HG03066 (cell line): ENCODE measurements around the gene WFDC1.

Experiments
- ATAC-seq: cut with Tn5 transposase; IDR thresholded peaks from one replicate; pipeline ENCODE4 v1.9.1; 2021; ENCODE audit warnings: low read depth; ENCODE audit not compliant: unreplicated experiment

Gene WFDC1, protein sequence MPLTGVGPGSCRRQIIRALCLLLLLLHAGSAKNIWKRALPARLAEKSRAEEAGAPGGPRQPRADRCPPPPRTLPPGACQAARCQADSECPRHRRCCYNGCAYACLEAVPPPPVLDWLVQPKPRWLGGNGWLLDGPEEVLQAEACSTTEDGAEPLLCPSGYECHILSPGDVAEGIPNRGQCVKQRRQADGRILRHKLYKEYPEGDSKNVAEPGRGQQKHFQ

DNA sequence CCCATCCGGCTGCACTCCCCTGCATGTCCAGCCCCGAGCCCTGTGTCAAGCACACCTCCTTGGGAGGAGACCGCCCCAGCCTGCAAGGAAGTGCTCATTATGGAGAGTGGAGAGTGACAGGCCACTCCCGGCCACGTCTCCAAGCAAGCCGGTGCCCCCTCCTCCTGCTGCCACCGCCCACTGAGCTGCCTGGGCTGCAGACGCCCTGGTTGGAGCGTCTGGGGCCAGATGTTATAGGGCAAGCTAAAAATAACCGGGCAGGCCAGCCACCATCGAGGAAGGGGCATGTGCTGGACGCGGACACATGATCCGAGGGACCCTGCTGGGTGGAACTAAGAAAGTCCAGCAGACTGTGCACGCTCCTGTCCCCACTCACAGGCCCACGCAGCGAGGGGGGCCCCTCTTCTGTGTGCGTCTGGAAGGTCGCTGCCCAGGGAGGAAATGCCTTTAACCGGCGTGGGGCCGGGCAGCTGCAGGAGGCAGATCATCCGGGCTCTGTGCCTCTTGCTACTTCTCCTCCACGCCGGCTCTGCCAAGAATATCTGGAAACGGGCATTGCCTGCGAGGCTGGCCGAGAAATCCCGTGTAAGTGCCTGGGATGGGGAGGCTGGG lies at the start of gene WFDC1:
TSS of gene WFDC1 (plus strand) at position 348 of the 612 bp plus-strand sequence. CDS start at position 442, 94 bp downstream.
- no peak for ATAC-seq

DNA sequence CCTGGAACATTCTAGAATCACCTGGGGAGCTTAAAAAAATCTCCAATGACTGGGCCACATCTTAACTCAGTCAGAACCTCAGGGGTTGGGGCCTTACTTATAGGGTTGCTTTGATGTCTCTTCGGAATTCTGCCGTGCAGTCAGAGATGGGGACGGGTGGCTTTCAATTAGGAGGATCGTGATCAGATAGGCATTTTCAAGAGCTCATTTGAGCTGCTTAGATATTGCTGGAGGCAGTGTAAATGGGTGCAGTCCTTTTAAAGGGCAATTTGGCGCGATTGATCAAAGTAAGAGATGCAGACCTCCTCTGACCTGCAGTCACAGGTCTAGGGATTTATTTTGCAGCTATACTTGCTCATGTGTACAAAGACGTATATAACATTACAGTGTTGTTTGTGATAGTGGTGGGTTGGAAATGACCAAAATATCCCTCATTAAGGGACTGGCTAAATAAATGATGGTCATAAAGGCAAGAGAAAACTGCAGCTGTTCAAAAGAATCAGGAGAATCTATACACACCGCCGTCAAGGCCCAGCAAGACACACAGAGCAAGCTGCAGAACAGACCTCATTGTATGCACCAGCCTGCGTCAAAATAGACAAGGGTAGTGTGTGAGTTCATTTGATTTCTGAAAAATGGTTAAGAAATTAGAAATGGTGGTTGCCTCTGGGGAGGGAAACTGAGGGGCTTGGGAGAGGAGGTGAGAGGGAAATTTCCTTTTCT lies 48.6 kb upstream of the WFDC1 start:
- no peak for ATAC-seq

GRCh38 chr16:84246679-84247077 lies 48.0 kb upstream of the WFDC1 start:
- no peak for ATAC-seq

GRCh38 chr16:84247331-84247730 lies 47.3 kb upstream of the WFDC1 start:
- ATAC-seq = no peak

- ATAC-seq = no peak
Measured at GRCh38 chr16:84247844-84248243, 46.8 kb upstream of the WFDC1 start.

DNA sequence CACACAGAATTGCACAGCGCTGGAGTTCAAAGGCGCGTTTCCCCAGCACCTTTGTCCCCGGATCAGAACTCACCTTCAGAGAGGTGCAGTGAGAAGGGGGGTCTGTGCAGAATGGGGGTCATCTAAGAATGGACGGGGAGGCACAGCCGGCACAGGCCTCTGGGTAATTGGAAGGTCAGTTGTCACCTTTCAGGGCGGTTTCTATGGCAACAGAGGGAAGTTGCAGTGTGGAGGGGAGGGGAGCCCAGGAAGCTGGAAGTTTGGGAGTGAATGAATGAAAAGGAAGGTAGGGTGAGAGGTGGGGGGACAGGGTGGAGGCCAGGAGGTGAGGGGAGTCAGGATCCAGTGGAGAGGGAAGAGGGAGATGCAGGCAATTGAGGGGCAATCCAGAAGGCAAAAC lies 42.5 kb upstream of the WFDC1 start:
- no peak for ATAC-seq

DNA sequence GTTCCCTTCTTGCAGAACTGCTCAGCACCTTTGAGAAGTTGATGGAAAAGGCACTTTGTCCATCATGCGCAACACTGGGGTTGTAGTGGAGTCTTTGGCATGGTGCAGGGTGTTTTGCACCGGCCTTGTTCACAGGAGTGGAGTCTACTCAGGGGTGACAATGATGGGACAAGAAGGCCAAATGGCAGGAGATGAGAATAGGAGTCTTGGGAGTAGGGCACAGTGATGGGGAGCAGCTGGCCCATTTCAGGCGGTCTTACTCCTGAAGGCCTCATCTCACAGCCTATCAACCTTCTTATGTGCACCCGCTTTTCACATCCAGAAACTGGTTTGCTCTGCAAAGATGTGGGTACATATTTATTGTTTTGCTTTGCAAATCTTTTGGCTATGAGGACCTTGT lies 41.5 kb upstream of the WFDC1 start:
- ATAC-seq = no peak

GRCh38 chr16:84254062-84254461 lies 40.6 kb upstream of the WFDC1 start:
- ATAC-seq = no peak

DNA sequence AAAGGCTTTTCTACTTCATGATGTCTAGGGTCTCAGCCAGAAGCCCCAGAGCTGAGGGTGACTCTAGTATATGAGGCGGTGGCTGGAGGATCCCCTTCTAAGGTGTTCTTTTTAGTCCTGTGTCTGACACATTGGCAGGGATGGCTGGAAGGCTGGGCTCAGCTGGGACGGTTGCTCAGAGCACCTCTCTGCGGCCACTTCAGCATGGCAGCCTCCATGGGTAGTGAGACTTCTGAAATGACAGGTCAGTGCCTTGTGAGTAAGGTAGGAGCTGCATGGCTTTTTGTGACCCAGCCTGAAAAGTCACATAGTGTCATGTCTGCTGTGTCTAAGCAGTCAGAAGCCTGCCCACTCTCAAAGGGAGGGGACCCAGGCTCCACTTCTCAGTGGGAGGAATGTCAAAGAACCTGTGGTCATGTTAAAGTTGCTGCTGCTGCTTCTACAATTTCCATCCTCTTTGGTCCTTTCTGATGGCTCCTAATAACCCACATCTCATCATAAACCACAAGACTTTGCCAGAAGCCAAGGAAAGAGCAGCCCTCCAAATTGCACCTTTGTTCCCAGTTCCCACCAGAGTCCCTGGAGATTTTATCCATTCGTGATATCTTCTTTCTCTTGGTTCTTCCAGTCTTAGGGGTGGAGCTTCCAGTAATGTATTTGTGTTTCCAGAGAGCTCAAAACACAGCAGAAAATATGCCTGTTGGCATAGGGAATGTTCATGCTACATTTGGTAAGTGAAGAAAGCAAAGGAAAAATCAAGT lies 39.4 kb upstream of the WFDC1 start:
- ATAC-seq = no peak

DNA sequence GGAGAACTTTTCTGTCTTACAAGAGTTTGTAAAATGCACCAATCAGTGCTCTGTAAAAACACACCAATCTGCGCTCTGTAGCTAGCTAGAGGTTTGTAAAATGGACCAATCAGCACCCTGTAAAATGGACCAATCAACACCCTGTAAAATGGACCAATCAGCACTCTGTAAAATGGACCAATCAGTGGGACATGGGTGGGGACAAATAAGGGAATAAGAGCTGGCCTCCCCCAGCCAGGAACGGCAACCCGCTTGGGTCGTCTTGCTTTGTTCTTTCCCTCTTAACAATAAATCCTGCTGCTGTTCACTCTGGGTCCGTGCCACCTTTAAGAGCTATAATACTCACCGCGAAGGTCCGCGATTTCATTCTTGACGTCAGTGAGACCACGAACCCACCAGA lies 36.4 kb upstream of the WFDC1 start:
- ATAC-seq = no peak

- no peak for ATAC-seq
Measured at GRCh38 chr16:84259691-84260090, 35.0 kb upstream of the WFDC1 start.

DNA sequence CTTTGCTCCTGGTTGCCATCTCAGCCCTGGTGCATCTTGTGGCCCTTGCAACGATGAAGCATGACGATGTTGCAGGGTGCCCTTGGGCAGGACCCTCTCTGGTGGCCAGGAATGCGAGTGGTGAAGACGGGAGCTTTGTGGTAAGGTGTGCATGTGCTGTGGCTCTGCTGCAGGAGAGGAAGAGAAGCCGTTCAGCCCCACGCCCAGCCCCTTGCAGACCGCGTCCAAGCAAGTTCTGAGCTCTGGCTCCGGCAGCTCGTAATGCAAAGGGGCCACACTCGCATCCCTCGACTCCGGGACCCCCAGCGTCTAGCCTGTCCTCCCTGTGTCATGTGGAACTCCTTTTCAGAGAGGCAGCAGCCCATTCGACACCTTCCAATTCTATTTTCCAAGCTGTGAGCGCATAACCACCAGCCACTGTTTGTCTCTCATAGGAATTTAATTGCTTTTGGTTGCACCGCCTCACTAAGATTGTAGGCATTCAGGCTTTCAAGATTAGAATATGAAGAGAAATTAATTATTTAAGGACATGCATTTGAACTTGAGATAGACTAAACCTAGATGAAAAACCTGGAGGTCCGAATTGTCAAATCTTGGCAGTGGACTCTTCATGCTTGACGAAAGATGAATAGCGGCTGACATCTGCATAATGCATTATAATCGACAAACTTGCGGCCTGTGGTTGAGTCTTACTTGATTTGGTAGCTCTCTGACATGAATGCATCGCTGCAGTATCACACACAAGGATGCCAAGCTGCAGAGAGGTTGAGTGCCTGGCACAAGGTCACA lies 33.7 kb upstream of the WFDC1 start:
- no peak for ATAC-seq

GRCh38 chr16:84262031-84262430 lies 32.6 kb upstream of the WFDC1 start:
- no peak for ATAC-seq

DNA sequence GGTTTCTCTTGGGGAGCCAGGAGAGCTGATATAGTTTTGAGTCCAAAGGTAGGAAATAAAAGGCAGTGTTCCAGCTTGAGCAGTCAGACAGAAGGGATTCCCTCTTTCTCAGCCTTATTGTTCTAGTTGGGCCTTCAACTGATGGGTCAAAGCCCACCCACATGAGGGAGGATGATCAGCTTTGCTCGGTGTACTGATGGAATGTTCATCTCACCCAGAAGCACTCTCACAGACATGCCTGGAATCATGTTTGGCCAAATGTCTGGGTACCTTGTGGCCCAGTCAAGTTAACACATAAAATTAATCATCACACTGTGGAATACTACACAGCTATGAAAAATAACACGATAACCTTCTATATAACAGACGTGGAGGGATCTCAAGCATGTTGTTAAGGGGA lies 31.7 kb upstream of the WFDC1 start:
- ATAC-seq = no peak

DNA sequence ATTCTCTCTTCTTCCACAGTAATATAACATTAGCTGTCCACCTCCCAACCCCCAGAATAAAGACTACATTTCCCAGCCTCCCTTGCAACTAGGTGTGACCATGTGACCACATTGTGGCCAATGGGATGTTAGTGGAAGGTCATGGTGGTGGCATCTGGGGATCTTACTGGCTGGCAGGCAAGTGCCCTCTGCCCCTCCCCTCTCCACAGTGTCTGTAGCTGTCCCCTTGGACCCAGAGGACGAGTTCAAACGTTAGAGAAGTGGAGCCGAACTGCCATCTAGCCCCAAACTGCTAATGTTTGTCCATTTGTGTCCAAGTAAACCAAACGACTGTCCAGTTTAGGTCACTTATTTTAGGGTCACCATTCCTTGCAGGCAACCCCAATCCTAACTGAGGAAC lies 28.2 kb upstream of the WFDC1 start:
- ATAC-seq = no peak

DNA sequence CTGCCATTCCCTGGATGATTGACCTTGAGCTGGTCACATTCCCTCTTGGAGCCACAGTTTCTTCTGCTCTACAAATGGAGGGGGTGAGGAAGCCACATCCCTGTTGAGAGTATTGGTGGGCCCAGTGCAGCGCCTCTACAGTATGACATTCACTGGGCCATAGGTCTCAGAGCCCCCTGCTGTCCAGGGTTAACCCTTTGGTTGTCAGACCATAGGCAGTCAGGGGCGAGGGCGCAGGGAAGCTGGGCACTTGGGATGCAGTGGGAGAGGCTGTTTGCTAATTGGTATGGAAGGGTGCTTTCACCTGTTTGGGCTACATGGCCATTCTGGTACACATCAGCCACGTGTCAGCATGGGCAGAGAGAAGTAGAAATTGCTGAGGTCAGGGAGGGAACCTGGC lies 27.3 kb upstream of the WFDC1 start:
- no peak for ATAC-seq

DNA sequence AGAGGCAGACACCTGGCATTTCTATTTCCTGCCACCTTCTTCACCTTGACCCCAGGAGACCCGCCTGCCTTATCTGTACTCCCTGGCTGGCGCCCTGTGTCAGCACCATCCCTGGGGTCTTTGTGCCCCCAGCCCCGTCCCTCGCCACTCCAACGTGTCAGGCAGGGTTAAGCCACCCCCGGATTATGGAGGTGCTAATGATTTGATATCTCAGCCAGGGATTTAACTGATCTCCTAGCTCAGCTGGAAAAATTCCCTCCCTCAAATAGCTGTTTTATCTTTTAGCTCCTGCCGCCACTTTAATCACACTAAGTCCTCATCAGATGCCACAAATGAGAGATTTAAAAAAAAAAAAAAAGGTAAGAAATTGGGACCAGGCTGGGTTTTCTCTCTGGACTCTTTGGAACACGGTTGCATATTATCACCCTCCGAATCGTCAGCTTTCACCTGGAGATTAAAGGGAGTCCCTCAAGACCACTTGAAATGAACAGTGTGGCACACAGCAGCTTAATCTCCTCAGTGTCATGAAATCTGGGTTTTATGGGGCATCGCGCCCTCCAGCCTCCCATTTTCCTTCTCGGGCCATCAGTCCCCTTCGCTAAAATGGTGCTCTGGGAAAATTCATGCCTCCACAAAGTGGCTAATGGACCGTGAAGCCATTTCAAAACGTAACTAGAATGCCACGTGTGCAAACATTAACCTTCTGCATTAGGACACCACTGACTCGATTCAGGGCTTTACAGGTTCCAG lies 26.2 kb upstream of the WFDC1 start:
- ATAC-seq = no peak

GRCh38 chr16:84270071-84270470 lies 24.6 kb upstream of the WFDC1 start:
- ATAC-seq = no peak

- ATAC-seq = no peak
Measured at GRCh38 chr16:84270531-84270930, 24.1 kb upstream of the WFDC1 start.

- ATAC-seq = no peak
Measured at GRCh38 chr16:84271037-84271436, 23.6 kb upstream of the WFDC1 start.
